IMR-90 (cell line): ENCODE results near the gene BCLAF1.

Source experiments
- BHLHE40 ChIP-seq: fragments of 150-350 bp; IDR thresholded peaks from 2 replicates; pipeline ENCODE4 v1.6.1; 2016; ENCODE audit warnings: mild to moderate bottlenecking, low read depth, low read length
- CEBPB ChIP-seq: IDR thresholded peaks from 2 replicates; pipeline ENCODE4 v1.6.1; 2012; ENCODE audit warnings: low read depth, low read length, improper control_type of control experiment
- CTCF ChIP-seq: conservative IDR thresholded peaks from 2 replicates; pipeline ENCODE4 v1.5.1; 2012; ENCODE audit warnings: mild to moderate bottlenecking, low read depth, low read length, improper control_type of control experiment
- ELK1 ChIP-seq: fragments of 150-350 bp; IDR thresholded peaks from 2 replicates; pipeline ENCODE4 v1.6.1; 2016; ENCODE audit warnings: low read depth, mild to moderate bottlenecking, low read length, moderate library complexity, borderline replicate concordance
- FOS ChIP-seq: fragments of 150-350 bp; IDR thresholded peaks from 2 replicates; pipeline ENCODE4 v1.6.1; 2016; ENCODE audit warnings: low read depth, low read length
- MAFK ChIP-seq: IDR thresholded peaks from 2 replicates; pipeline ENCODE4 v1.6.1; 2012; ENCODE audit warnings: low read depth, low read length, improper control_type of control experiment
- MAZ ChIP-seq: IDR thresholded peaks from 2 replicates; pipeline ENCODE4 v1.6.1; 2012; ENCODE audit warnings: low read depth, mild to moderate bottlenecking, low read length, improper control_type of control experiment, moderate library complexity, borderline replicate concordance
- MXI1 ChIP-seq: IDR thresholded peaks from 2 replicates; pipeline ENCODE4 v1.6.1; 2012; ENCODE audit warnings: low read depth, mild to moderate bottlenecking, low read length, moderate library complexity, borderline replicate concordance
- NFE2L2 ChIP-seq: fragments of 150-350 bp; IDR thresholded peaks from 2 replicates; pipeline ENCODE4 v1.6.1; 2016; ENCODE audit warnings: low read depth, mild to moderate bottlenecking, low read length
- POLR2A ChIP-seq: IDR thresholded peaks from 2 replicates; pipeline ENCODE4 v1.6.1; 2012; ENCODE audit warnings: mild to moderate bottlenecking, low read depth, low read length
- RAD21 ChIP-seq: IDR thresholded peaks from 2 replicates; pipeline ENCODE4 v1.6.1; 2012; ENCODE audit warnings: low read length, improper control_type of control experiment
- RFX5 ChIP-seq: IDR thresholded peaks from 2 replicates; pipeline ENCODE4 v1.8.0; 2012; ENCODE audit warnings: low read depth, mild to moderate bottlenecking, low read length, moderate library complexity
- SMC3 ChIP-seq: fragments of 150-350 bp; IDR thresholded peaks from 2 replicates; pipeline ENCODE4 v1.6.1; 2016; ENCODE audit warnings: low read depth, mild to moderate bottlenecking, antibody characterized with exemption, low read length, moderate library complexity
- USF2 ChIP-seq: fragments of 150-350 bp; IDR thresholded peaks from 2 replicates; pipeline ENCODE4 v1.6.1; 2017; ENCODE audit warnings: mild to moderate bottlenecking, antibody characterized with exemption, low read length, low read depth

GRCh38 chr6:136317971-136318370 is 28.3 kb upstream of the BCLAF1 start:
- TF ChIP-seq CTCF (no peak), POLR2A (no peak), MXI1 (no peak), USF2 (no peak), RAD21 (no peak), SMC3 (no peak), MAFK (no peak), NFE2L2 (no peak), MAZ (no peak), CEBPB (no peak), FOS (no peak), ELK1 (no peak), RFX5 (no peak), BHLHE40 (no peak)
